Activated T-helper 17 cell treated with anti-CD3 and anti-CD28 coated beads, Interleukin-2, amount 50 U/mL, for 72 hours (primary cell): Measurements from ENCODE around the gene FGF22. TPM values are rescaled to one million over a fixed set of nuclear protein-coding genes. Genes with fewer than 3 reads are reported as not detected.
"Not testable (repeated sequence)": the region's sequence is repeated elsewhere in the genome, so short reads cannot be mapped to it uniquely, and the experiment has no call there.

Experiments used
- ATAC-seq: fragments of 150-1000 bp; cut with Tn5 transposase; replicated peaks from 2 replicates; pipeline ENCODE4 v1.10.0; 2021; ENCODE audit warnings: mild to moderate bottlenecking, moderate library complexity
- H3K27ac Mint-ChIP-seq: one replicate; pipeline ENCODE4 v1.8.0; 2022; ENCODE audit warnings: mixed read lengths
- H3K27me3 Mint-ChIP-seq: one replicate; pipeline ENCODE4 v1.8.0; 2022; ENCODE audit warnings: mixed read lengths
- H3K36me3 Mint-ChIP-seq: one replicate; pipeline ENCODE4 v1.8.0; 2022; ENCODE audit warnings: low read depth, mild to moderate bottlenecking, mixed read lengths
- H3K4me1 Mint-ChIP-seq: one replicate; pipeline ENCODE4 v1.8.0; 2022; ENCODE audit warnings: mixed read lengths
- H3K4me3 Mint-ChIP-seq: one replicate; pipeline ENCODE4 v1.8.0; 2022; ENCODE audit warnings: mild to moderate bottlenecking, mixed read lengths
- H3K9me3 Mint-ChIP-seq: one replicate; pipeline ENCODE4 v1.8.0; 2022; ENCODE audit warnings: mixed read lengths
- total RNA-seq, 2 donors: library from RNA; stranded (reverse); gene quantifications; one replicate each; pipeline ENCODE4 v1.2.3, GENCODE V29; 2022

FGF22 gene
- total RNA-seq, 2 donors from 2014 or later: 1.7 TPM; not detected in 1

DNA sequence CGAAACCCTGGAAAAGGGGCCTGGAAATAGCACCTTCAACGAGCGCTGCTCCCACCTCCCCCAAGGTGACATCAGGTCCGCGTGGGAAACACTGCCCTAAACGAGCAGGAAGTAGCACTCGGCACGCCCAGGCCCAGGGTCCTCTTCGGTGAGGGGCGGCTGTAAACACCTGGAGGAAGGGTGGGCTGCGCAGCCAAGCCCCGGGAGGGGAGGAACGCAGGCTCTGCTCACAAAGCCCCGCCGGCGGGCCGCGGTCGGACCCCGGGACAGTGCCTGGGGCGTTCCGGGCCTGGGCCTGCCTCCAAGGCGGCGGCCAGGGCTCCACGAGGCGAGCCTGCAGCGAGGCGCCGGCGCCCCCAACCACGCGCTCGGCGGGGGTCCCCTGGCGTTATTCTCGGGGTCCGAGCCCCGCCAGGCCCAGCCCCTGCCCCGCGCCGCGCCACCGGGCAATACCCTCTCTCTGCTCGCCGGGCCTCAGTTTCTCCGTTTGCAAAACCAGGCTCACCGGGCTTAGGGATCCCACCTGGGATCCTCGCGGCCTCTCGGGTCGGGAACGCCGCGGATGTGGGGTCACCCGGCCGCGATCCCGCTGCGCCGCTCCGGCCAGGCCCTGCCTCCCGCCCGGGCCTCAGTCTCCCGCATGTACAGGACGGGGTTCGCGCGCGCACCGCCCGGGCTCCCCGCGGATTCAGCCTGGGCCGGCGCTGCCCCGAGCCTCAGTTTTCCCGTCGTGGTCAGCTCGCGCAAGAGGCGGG is 22.7 kb downstream of the FGF22 start:
- peak overlapping the region; percentile 95 for H3K27ac Mint-ChIP-seq
- H3K9me3 Mint-ChIP-seq: no peaks in the 10 kb centered on the region
- ATAC-seq: peak; percentile 25
- H3K27me3 Mint-ChIP-seq: no peaks in the 10 kb centered on the region
- peak overlapping the region; percentile 98 for H3K4me3 Mint-ChIP-seq
- peaks cover 6% of the 10 kb centered on the region for H3K4me1 Mint-ChIP-seq
- H3K36me3 Mint-ChIP-seq: peaks cover 42% of the 10 kb centered on the region

DNA sequence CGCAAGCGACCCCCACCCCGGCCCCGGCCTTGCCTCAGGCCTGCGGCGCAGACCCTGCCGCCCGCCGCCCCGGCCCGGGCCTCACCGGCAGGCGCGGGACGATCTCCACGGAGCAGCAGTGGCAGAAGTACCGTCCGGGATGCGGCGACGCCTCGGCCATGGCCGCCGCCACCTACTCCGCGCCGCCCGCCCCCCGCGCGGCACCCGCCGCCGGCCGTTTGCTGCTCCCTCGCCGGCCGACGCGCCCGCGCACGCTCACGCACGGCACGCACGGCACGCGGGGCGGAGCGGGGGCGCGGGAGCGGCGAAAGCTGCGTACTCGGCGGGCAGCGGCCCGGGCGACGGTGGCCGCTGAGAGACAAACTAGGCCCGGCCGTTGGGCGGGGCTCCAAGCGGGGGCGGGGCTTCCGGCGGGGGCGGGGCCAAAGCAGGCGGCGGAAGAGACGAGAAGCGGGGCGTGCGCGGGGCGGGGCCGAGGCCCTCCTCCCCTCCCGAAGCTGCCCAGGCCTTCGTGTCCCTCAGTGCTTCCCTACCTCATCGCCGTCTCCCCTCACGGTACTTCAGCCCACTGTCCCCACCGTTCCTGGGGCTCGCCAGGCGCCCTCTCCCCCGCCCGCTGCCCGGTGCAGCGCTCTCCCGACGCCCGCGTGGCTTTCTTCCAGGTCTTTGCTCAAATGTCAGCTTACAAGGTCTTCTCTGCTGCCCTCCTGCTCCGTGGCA is 23.4 kb downstream of the FGF22 start, which contains the start of gene RNF126:
TSS of gene RNF126 (minus strand) at position 253 of the 720 bp plus-strand sequence. CDS start at position 160, 93 bp downstream.
- peaks cover 6% of the 10 kb centered on the region for H3K4me1 Mint-ChIP-seq
- peak within 1 kb of the TSS; percentile 95 for H3K27ac Mint-ChIP-seq
- no peaks in the 10 kb centered on the region for H3K27me3 Mint-ChIP-seq
- ATAC-seq: peak; percentile 52
- H3K4me3 Mint-ChIP-seq: peak within 1 kb of the TSS; percentile 98
- H3K9me3 Mint-ChIP-seq: no peaks in the 10 kb centered on the region
- peaks cover 38% of the 10 kb centered on the region for H3K36me3 Mint-ChIP-seq

DNA sequence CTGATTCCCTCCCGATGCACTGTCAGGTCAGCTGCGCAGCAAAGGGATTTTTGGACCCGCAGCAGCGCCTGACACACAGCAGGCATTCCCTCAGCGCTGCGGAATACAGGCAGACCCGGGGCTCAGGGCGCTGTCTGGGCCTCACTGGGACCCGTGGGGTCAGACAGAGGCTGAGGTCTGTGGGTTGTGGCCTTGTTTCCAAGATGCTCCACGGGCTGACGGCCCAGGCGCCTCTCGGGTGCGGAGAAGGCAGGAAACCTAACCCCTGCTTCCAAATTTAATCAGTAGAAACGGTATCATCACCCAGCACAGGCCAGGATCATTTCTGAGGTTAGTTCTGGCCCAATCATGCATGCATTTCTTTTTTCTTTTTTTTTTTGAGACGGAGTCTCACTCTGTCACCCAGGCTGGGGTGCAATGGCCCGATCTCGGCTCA is 24.0 kb downstream of the FGF22 start:
- peaks cover 34% of the 10 kb centered on the region for H3K36me3 Mint-ChIP-seq
- no peaks in the 10 kb centered on the region for H3K9me3 Mint-ChIP-seq
- no peak for ATAC-seq
- H3K27ac Mint-ChIP-seq: peak overlapping the region; percentile 71
- peak overlapping the region; percentile 79 for H3K4me3 Mint-ChIP-seq
- peaks cover 6% of the 10 kb centered on the region for H3K4me1 Mint-ChIP-seq
- H3K27me3 Mint-ChIP-seq: no peaks in the 10 kb centered on the region

DNA sequence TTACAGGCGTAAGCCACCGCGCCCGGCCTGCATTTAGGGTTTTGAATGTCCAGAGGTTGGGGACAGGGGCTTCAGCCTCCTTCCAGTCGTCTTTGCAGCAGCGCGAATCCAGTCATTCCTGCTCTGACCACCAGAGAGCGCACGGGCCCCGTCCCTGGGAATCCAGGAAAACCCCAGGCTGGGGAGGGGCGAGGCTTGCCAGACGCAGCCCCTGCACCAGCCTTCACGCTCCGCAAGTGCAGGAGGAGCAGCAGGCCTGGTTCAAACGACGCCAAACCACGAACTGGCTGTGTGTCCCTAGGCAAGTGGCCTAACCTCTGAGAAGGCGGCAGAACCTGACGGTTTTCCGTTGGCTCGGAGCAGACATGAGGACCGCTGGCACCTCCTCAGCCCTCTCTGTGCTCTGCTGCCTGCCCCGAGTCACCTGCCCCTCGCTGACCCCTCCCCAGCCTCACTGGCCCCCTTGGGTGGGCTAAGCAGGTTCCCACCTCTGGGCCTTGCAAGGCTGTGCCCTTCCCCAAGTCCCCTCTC is 25.3 kb downstream of the FGF22 start:
- Mint-ChIP-seq H3K4me1 (peaks cover 6% of the 10 kb centered on the region), H3K27me3 (no peaks in the 10 kb centered on the region), H3K36me3 (peaks cover 22% of the 10 kb centered on the region), H3K9me3 (no peaks in the 10 kb centered on the region), H3K4me3 (peak overlapping the region; percentile 79), H3K27ac (peak overlapping the region; percentile 71)
- no peak for ATAC-seq

DNA sequence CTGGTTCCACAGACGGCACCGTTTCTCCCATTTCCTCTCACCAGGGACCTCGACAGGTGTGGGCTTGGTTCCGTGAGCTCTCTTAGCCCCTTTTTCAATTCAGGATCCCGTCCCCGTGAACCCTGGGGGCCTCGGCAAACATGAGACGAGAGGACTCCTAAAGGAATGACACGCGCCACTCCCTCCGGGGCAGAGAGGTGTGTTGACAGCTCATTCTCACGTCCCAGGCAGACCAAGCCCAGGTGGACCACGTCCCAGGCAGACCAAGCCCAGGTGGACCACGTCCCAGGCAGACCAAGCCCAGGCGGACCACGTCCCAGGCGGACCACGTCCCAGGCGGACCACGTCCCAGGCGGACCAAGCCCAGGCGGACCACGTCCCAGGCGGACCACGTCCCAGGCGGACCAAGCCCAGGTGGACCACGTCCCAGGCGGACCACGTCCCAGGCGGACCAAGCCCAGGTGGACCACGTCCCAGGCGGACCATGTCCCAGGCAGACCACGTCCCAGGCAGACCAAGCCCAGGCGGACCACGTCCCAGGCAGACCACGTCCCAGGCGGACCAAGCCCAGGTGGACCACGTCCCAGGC is 27.4 kb downstream of the FGF22 start:
- not testable (repeated sequence) for H3K36me3 Mint-ChIP-seq, H3K4me3 Mint-ChIP-seq, ATAC-seq, H3K27me3 Mint-ChIP-seq, H3K9me3 Mint-ChIP-seq, H3K4me1 Mint-ChIP-seq, H3K27ac Mint-ChIP-seq

DNA sequence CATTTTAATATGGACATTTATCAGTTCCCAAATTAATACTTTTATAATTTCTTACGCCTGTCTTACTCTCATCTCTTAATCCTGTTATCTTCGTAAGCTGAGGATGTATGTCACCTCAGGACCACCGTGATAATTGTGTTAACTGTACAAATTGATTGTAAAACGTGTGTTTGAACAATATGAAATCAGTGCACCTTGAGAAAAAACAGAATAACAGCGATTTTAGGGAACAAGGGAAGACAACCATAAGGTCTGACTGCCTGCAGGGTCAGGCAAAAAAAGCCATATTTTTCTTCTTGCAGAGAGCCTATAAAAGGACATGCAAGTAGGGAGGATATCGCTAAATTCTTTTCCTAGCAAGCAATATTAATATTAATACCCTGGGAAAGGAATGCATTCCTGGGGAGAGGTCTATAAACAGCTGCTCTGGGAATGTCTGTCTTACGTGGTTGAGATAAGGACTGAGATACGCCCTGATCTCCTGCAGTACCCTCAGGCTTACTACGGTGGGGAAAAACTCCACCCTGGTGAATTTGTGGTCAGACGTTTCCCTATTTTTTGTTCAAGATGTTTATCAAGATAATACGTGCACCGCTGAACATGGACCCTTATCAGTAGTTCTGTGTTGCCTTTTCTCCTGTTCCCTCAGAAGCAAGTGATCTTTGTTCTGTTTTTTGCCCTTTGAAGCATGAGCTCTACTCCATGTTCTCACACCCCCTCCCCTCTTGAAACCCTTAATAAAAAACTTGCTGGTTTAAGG is 29.2 kb downstream of the FGF22 start:
- ATAC-seq, H3K9me3 Mint-ChIP-seq, H3K4me3 Mint-ChIP-seq, H3K36me3 Mint-ChIP-seq, H3K27me3 Mint-ChIP-seq, H3K4me1 Mint-ChIP-seq, H3K27ac Mint-ChIP-seq: not testable (repeated sequence)

DNA sequence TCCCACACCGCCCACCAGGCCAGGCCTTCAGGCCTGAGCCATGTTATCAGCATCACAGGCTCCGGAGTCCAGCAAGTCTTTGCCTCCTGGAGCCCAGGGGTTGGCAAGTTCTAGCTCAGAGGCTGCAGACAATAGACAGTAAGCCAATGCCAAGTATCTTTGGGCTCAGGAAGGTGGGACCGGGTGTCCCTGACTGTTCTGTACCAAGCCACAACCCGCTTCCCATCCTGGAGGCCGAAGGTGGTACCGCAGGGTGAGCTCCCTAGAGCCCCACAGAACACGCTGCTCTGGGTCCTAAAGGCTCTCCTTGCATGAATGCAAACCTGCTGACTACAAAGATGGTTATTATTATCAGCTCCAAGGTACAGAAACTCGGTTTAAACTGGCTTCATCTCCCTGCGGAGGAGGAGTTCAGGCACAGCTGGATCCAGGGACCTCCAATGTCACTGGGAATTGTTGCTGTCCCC is 31.0 kb downstream of the FGF22 start:
- Mint-ChIP-seq H3K36me3 (no peaks in the 10 kb centered on the region), H3K27ac (no peak overlapping the region), H3K9me3 (no peaks in the 10 kb centered on the region), H3K27me3 (peaks cover 8% of the 10 kb centered on the region), H3K4me1 (no peaks in the 10 kb centered on the region), H3K4me3 (no peak overlapping the region)
- no peak for ATAC-seq

DNA sequence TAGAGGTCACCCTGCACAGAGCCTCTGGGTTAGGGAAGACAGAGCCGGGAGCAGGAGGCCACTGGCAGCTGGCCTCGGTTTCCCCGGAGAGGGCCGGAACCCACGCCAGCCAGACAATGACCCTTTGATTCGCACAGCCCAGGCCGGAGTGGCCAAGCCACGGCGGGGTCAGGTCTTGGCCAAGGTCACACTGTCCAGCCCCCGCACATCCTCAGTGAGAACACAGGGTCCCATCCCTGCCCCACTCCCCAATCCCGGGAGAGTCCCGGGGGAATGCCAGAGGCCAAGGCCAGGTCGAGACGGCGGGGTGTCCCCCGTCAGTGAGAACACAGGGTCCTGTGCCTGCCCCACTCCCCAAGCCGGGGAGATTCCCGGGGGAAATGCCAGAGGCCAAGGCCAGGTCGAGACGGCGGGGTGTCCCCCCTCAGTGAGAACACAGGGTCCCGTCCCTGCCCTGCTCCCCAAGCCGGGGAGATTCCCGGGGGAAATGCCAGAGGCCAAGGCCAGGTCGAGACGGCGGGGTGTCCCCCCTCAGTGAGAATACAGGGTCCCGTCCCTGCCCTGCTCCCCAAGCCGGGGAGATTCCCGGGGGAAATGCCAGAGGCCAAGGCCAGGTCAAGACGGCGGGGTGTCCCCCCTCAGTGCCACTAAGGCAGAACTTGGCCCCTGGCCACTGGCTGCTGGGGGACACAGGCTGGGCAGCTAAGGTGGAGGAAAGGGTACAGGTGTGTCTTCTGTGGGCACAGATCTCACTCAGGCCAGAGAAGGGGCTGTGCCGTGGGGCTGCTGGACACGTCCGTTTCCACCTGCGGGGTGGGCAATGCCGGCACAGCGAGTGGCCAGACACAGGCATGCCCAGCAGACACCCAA is 34.8 kb downstream of the FGF22 start:
- Mint-ChIP-seq H3K4me3 (no peak overlapping the region), H3K36me3 (no peaks in the 10 kb centered on the region), H3K4me1 (no peaks in the 10 kb centered on the region), H3K9me3 (no peaks in the 10 kb centered on the region), H3K27ac (no peak overlapping the region), H3K27me3 (peaks cover 8% of the 10 kb centered on the region)
- no peak for ATAC-seq

DNA sequence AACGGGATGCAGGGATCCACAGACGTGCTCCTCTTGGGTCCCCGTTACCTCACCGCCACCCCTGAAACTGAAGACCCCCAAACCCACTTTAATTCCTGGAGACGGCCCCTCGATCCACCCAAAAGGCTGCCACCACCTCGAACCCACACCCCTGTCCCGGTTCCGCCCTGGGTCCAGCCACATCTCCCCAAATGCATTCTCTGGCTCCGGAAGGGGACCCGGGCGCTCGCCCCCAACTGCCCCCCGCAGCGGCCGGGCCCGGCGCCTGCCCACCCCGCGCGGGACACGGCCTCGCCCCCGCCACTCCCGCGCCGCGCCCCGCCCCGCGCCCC is 36.3 kb downstream of the FGF22 start:
- Mint-ChIP-seq H3K4me1 (no peaks in the 10 kb centered on the region), H3K27me3 (peaks cover 8% of the 10 kb centered on the region), H3K36me3 (no peaks in the 10 kb centered on the region), H3K9me3 (no peaks in the 10 kb centered on the region), H3K4me3 (no peak overlapping the region), H3K27ac (no peak overlapping the region)
- no peak for ATAC-seq

DNA sequence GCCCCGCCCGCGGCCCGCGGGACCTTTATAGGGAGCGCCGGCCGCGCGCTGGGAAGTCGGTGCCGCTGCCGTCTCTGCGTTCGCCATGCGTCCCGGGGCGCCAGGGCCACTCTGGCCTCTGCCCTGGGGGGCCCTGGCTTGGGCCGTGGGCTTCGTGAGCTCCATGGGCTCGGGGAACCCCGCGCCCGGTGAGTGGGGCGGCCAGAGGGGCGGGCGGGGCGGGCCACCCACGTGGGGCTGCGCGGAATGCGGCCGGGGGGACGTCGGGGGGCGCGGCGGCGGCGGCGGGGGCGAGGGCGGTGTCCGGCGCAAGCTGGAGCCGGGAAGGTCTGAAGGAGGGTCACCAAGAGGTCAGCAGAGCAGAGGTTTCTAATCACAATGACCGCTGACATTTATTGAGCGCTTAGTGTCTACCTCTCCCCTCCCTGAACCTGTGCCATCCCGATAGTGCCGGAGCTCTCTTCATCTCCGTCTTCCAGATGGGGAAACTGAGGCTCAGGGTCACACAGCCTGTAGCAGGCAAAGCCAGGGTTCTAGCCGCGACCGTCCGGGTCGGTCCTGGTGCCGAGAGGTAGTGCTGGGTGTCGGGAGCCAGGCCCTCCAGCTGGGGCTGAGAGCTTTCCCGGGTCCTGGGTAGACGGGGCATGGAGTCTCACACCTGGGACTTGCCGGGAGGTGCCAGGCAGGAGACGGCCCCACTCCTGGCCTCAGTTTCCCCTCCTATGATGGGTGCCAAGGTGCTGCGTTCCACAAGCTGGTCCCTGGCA is 36.8 kb downstream of the FGF22 start, which contains the start of gene FSTL3:
TSS of gene FSTL3 (plus strand) at position 54 of the 767 bp plus-strand sequence. CDS start at position 86, 32 bp downstream.
- ATAC-seq: no peak
- Mint-ChIP-seq H3K36me3 (no peaks in the 10 kb centered on the region), H3K4me1 (no peaks in the 10 kb centered on the region), H3K27ac (no peak within 1 kb of the TSS), H3K27me3 (peaks cover 8% of the 10 kb centered on the region), H3K9me3 (no peaks in the 10 kb centered on the region), H3K4me3 (no peak within 1 kb of the TSS)

DNA sequence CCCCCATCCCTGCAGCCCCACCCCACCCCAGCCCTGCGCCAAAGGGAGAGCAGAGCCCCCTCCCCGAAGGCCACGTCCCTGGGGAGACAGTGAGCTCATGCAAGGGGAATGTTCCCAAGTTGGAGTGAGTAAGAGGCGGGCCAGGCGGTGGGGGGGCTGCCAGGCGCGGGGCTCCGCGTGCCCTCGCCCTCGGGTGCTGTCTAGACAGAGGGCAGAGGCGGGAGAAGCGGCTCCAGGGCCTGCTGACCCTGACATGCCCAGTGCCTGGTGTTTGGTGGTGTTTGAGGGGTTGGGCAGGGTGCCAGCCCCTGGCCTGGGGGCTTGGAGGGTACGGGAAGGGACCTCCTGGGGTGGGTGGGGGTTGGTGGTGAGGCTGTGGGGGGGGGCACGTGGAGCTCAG is 37.5 kb downstream of the FGF22 start:
- H3K9me3 Mint-ChIP-seq: no peaks in the 10 kb centered on the region
- H3K4me3 Mint-ChIP-seq: no peak overlapping the region
- no peak overlapping the region for H3K27ac Mint-ChIP-seq
- H3K36me3 Mint-ChIP-seq: no peaks in the 10 kb centered on the region
- H3K27me3 Mint-ChIP-seq: peaks cover 8% of the 10 kb centered on the region
- H3K4me1 Mint-ChIP-seq: no peaks in the 10 kb centered on the region
- no peak for ATAC-seq

DNA sequence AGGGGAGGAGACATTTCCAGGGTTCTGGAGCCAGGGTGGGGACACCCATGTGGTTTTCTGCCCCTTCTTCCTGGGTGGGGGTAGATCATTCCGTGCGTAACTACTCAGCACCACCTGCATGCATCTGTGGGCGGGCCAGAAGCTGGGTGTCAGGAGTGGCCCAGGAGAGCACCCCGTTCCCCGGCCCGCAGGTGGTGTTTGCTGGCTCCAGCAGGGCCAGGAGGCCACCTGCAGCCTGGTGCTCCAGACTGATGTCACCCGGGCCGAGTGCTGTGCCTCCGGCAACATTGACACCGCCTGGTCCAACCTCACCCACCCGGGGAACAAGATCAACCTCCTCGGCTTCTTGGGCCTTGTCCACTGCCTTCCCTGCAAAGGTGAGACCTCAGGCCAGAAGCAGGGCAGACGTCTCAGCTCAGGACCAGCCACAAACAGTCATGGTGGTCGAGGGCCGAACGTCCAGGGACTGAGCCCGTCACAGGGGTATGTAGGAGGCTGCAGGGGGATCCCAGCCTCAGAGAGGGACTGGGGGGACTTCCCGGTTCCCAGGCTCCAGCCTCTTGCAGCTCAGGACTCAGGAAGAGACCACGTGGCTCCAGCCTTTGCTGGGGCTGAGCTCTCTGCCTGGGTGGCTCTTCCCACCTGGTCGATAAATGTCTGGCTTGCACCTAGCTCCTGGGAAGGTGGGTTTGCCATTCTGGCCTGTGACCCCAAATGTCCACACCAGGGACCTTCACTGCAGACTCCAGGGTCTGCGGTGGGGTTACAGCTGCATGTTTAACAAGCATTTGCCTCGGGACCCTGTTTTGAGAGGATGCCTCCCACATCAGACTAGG is 38.1 kb downstream of the FGF22 start:
- H3K4me3 Mint-ChIP-seq: no peak overlapping the region
- no peaks in the 10 kb centered on the region for H3K4me1 Mint-ChIP-seq
- no peaks in the 10 kb centered on the region for H3K9me3 Mint-ChIP-seq
- H3K27ac Mint-ChIP-seq: no peak overlapping the region
- no peak for ATAC-seq
- H3K36me3 Mint-ChIP-seq: no peaks in the 10 kb centered on the region
- peaks cover 8% of the 10 kb centered on the region for H3K27me3 Mint-ChIP-seq
